ENCODE results near the gene FAM228B. TPM values are rescaled to one million over a fixed set of nuclear protein-coding genes. Genes with fewer than 3 reads are reported as not detected.

Gene FAM228B
- total and polyA plus RNA-seq, 9 of the 15 experiments (the other 6 are each of a cell fraction or from before 2014, with no cell fraction given), result 1.1 to 3.7 (median 2.6) TPM

DNA sequence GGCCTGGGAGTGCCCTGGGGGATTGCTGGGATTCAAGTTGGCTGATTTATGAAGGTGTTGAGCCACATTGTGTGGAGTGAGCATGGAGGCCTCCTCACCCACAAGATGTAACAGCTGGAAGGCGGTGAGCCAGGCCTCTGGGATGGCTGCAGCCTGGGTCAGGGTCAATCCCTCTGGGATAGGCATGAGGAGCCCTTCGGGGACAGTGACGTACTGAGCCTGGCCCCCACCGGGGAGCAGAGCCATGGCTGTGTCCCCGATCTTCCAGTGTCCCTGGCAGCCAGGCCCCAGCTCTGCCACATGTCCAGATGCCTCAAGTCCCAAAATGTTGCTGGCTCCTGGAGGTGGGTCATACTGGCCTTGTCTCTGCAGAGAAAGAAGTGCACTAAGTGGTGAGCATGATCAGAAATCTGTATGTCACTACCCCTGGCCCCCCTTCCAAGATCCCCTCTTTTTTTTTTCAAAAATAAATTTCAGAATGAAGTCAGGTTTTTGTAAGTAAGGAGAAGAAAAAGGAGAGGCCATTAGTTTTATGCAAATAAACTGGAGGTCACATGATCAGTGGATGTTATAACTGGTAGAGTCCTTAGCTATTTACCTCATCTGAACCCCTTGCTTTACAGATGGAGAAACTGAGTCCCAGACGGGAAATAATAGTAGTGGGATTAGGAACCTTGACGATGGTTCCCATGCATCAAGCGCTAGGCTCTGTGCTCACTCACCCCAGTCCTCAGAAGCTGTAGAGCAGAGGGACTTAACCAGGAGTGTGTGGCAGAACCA, 40.3 kb upstream of the FAM228B start (continued):
- TF ChIP-seq SMC3 (conservative IDR thresholded peaks at IDR 0.05; ENCODE audit: insufficient read depth, low read depth, low read length) (no peak), PRMT5 (CRISPR knock-in tag; IDR thresholded peaks at IDR 0.05) (no peak)

- Histone ChIP-seq H3K4me1 (replicated peaks in 1 of 2; ENCODE audit: control insufficient read depth in 2 of 2, insufficient read depth in 2 of 2, low read length in 2 of 2) (peaks cover 12 to 18% of the 10 kb centered on the region in 2 experiments; a peak in 4 of 5 replicates), H3K36me3 (ENCODE audit: control insufficient read depth, insufficient read depth, low read length) (peaks cover 13% of the 10 kb centered on the region; the same call in 2 of the 3 replicates), H2AFZ (ENCODE audit: low read depth, low read length) (peak overlapping the region; percentile 95), H4K20me1 (replicated peaks; ENCODE audit: control insufficient read depth, insufficient read depth, low read length) (no peaks in the 10 kb centered on the region), H3K9me1 (ENCODE audit: control insufficient read depth, insufficient read depth, low read length) (no peaks in the 10 kb centered on the region), H3K4me2 (ENCODE audit: insufficient read depth, low read length) (peak overlapping the region; percentile 89), H3K27ac (ENCODE audit: extremely low read depth, low read depth, low read length) (peak overlapping the region; percentile 75), H3K9me3 (replicated peaks; ENCODE audit: control insufficient read depth, insufficient read depth, low read depth, low read length) (no peaks in the 10 kb centered on the region), H3K79me2 (ENCODE audit: control insufficient read depth, insufficient read depth, low read length) (no peaks in the 10 kb centered on the region; the same call in 2 of the 3 replicates), H3K9ac (ENCODE audit: insufficient read depth in 1 of 2, low read depth in 2 of 2, low read length in 2 of 2) (peak overlapping the region; percentile 77 to 94), H3K4me3 (peak overlapping the region; percentile 58), H3K27me3 (ENCODE audit: control insufficient read depth in 2 of 2, insufficient read depth in 2 of 2, low read length in 2 of 2) (no peaks in the 10 kb centered on the region)
- WGBS (ENCODE audit: insufficient coverage, low coverage, missing lambda C conversion rate), result 4% methylated on average over 30 of the region's 30 CpGs
- POLR2A ChIA-PET, result interaction anchor here (0.5 to 1.8 kb wide), 14 partner anchors 8 to 1103 kb away, joined by 3 to 12 read pairs (median 4); partner anchors contain the start of genes ATAD2B, NCOA1, SF3B6 and WDCP
- peak; percentile 89 for FAIRE-seq
- DNase-seq (ENCODE audit: extremely low read depth in 1 of 4, low spot score in 3 of 4), result peak; percentile 63 to 87 (median 74)
- intact Hi-C loops (cut with micrococcal nuclease) (loop anchor here (1.0 to 2.0 kb wide), 6 partner anchors 39 to 299 kb away; partner anchors contain the start of genes ATAD2B, FAM228B and PFN4), in situ Hi-C loops (cut with MboI) (no loop called here)
- BruUV-seq (replicated peaks), result TSS peak; percentile 52
- peak; percentile 82 for ATAC-seq
- CTCF ChIA-PET (ENCODE audit: low intra/inter-chr PET ratio), result interaction anchor here (0.6 to 2.3 kb wide), 4 partner anchors 80 to 169 kb away, joined by 3 to 10 read pairs (median 6); partner anchors contain the start of gene ATAD2B
- TF ChIP-seq ZNF143 (CRISPR knock-in tag; IDR thresholded peaks at IDR 0.05), result no peak; the same call in 1 of the 2 replicates
- no peak; the same call in 1 of the 2 replicates for TF ChIP-seq FOXP4 (CRISPR knock-in tag; IDR thresholded peaks at IDR 0.05; ENCODE audit: borderline replicate concordance)
- no peak for TF ChIP-seq DEAF1 (CRISPR knock-in tag; IDR thresholded peaks at IDR 0.05)
- TF ChIP-seq TAF7 (tag; IDR thresholded peaks at IDR 0.05), result no peak
- no peak; the same call in 1 of the 2 replicates for TF ChIP-seq ZNF77 (CRISPR knock-in tag; IDR thresholded peaks at IDR 0.05)
- TF ChIP-seq TARDBP (IDR thresholded peaks at IDR 0.05), result no peak
- TF ChIP-seq, protein P1, sequence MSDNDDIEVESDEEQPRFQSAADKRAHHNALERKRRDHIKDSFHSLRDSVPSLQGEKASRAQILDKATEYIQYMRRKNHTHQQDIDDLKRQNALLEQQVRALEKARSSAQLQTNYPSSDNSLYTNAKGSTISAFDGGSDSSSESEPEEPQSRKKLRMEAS (CRISPR knock-in tag; IDR thresholded peaks at IDR 0.05), result no peak
- TF ChIP-seq COPS2 (conservative IDR thresholded peaks at IDR 0.05), result no peak
- no peak for TF ChIP-seq PPARD (CRISPR knock-in tag; IDR thresholded peaks at IDR 0.05)
- TF ChIP-seq OTX1 (CRISPR knock-in tag; IDR thresholded peaks at IDR 0.05), result no peak
- TF ChIP-seq NR2C2 (CRISPR knock-in tag; IDR thresholded peaks at IDR 0.05), result no peak
- TF ChIP-seq NR2C2 (tag; IDR thresholded peaks at IDR 0.05), result peak; percentile 66
- no peak for TF ChIP-seq RBM22 (IDR thresholded peaks at IDR 0.05; ENCODE audit: low read depth, low read length, poor library complexity, severe bottlenecking)
Observed at GRCh38 chr2:24083567-24084385, 39.5 kb upstream of the FAM228B start.
